Ovary (tissue), 9 donors: ENCODE results near the gene CASP9. TPM values are rescaled to one million over a fixed set of nuclear protein-coding genes. Genes with fewer than 3 reads are reported as not detected.

Experiments
- DNase-seq, 5 donors: peaks; one replicate each; pipeline ENCODE4 v3.0.0-alpha.2; 2019 to 2020
- H3K27ac ChIP-seq, 2 donors: fragments of 200-600 bp; one replicate each; pipeline versions ENCODE4 v1.5.1 to v1.8.0; 2019 to 2022
- H3K27me3 ChIP-seq: fragments of 200-600 bp; one replicate; pipeline ENCODE4 v1.8.0; 2022
- H3K36me3 ChIP-seq: fragments of 200-600 bp; sonication (generic); one replicate; pipeline ENCODE4 v1.5.1; 2019
- H3K4me1 ChIP-seq: one replicate; pipeline ENCODE4 v1.8.1; 2013; ENCODE audit warnings: mild to moderate bottlenecking, moderate library complexity; ENCODE audit not compliant: insufficient read depth
- H3K4me3 ChIP-seq: fragments of 200-600 bp; sonication (generic); one replicate; pipeline ENCODE4 v1.5.1; 2017
- H3K9me3 ChIP-seq, 2 donors: fragments of 200-600 bp in 1 of 2; sonication (generic) in 1 of 2; one replicate each; pipeline versions ENCODE4 v1.5.1 to v1.8.1; 2013 to 2019; ENCODE audit warnings: mild to moderate bottlenecking in 1 of 2, moderate library complexity in 1 of 2
- EP300 ChIP-seq: sonication (generic); formaldehyde crosslinking; IDR thresholded peaks from one replicate; pipeline ENCODE4 v1.6.1; 2017; ENCODE audit warnings: antibody characterized with exemption
- POLR2A ChIP-seq: fragments of 450-650 bp; IDR thresholded peaks from one replicate; pipeline ENCODE4 v1.6.1; 2017; ENCODE audit warnings: antibody characterized with exemption, mild to moderate bottlenecking, moderate library complexity
- WGBS, 3 donors: extraction: QIAGEN DNeasy Blood & Tissue Kit in 1 of 3; methylation state at CpG; one replicate each; pipeline versions ENCODE4 v1.1.5 to v1.1.7; 2013 to 2017; 5-methylcytosine and 5-hydroxymethylcytosine counted together
- intact Hi-C, 4 donors: fragments of 100-400 bp; cut with DNase I; formaldehyde crosslinking; loops; one replicate each; pipeline versions ENCODE4 v1.11.0 to v1.15.1; 2022 to 2023
- polyA plus RNA-seq, 2 donors: library from polyadenylated mRNA; stranded (reverse); fragments of 200-250 nt in 1 of 2; fragments of 350-450 nt in 1 of 2; fragmentation: Illumina TruSeq in 1 of 2; extraction: RNeasy Lipid Tissue Mini Kit (QIAGEN cat#74804) in 1 of 2; gene quantifications; one replicate each; pipeline ENCODE4 v1.2.3, GENCODE V29; 2013 to 2014
- total RNA-seq, 7 donors: library from RNA; depleted of rRNA in 2 of 7; stranded (reverse); fragments of >200 nt in 2 of 7; fragmentation: NEBNext Ultra II Directional in 3 of 7; extraction: Animal tissue kit (Norgen Biotek cat#: 25700) in 3 of 7; gene quantifications; one replicate each; pipeline versions ENCODE4 v1.1.0 to v1.2.4, GENCODE V29; 2016 to 2023
- TF ChIP-seq, protein P1 (sequence below), 3 donors: fragments of 450-650 bp in 2 of 3; fragments of 200-600 bp in 1 of 3; IDR thresholded peaks; one replicate each; pipeline versions ENCODE4 v1.5.1 to v1.8.0; 2016 to 2022; ENCODE audit warnings: antibody characterized with exemption in 3 of 3, mild to moderate bottlenecking in 1 of 3
- donor health status: DM: no; HTN: no; CAD: no; lungs with moderate emphysema.
- donor health status: DM: no; HTN: no; CAD: no.
- donor health status: Bipolar disorder and iron deficiency.
- donor health status: DM: yes; HTN: yes; CAD: no.
- donor health status: DM: no; HTN: no; CAD: no.
- donor health status: DM: yes; HTN: yes; CAD: no.

Gene CASP9
- total and polyA plus RNA-seq, 9 donors: 13.4 to 62.0 (median 35.5) TPM

DNA sequence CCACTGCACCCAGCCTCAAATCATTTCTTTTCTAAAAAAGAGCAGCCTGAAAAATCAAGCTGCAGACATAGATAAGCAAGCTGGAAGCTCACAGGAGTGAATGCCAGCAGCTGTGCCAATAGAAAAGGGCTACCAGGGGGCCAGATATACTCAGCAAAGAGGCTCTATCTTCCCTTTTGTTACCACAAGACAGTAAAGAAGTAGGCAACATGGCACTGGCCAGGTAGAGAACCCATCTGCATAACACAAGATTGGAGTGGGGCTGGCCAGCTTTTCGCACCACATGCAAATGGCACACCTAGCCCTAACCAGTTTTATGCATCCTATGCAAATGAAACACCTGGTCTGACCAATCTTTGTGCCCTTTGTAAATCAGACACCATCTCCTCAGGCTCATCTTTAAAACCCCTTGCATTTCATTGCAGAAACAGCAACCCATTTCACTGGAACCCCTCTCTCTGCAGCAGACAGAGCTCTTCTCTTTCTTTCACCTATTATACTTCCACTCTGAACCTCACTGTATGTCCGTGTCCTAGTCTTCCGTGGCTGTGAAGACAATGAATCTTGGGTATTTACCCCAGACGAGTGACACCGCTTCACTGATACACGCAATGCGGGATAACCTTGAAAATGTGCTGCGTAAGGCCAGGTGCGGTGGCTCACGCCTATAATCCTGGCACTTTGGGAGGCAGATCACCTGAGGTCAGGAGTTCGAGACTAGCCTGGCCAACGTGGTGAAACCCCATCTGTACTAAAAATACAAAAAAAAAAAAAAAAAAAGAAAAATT is 15.1 kb downstream of the CASP9 start:
- no peak for TF ChIP-seq EP300
- TF ChIP-seq POLR2A: no peak
- TF ChIP-seq, protein P1, sequence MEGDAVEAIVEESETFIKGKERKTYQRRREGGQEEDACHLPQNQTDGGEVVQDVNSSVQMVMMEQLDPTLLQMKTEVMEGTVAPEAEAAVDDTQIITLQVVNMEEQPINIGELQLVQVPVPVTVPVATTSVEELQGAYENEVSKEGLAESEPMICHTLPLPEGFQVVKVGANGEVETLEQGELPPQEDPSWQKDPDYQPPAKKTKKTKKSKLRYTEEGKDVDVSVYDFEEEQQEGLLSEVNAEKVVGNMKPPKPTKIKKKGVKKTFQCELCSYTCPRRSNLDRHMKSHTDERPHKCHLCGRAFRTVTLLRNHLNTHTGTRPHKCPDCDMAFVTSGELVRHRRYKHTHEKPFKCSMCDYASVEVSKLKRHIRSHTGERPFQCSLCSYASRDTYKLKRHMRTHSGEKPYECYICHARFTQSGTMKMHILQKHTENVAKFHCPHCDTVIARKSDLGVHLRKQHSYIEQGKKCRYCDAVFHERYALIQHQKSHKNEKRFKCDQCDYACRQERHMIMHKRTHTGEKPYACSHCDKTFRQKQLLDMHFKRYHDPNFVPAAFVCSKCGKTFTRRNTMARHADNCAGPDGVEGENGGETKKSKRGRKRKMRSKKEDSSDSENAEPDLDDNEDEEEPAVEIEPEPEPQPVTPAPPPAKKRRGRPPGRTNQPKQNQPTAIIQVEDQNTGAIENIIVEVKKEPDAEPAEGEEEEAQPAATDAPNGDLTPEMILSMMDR (IDR thresholded peaks at IDR 0.05): no peak
- H3K27ac ChIP-seq: no peak overlapping the region
- no peak for DNase-seq
- H3K4me1 ChIP-seq: no peaks in the 10 kb centered on the region
- H3K27me3 ChIP-seq: no peaks in the 10 kb centered on the region
- no peaks in the 10 kb centered on the region for H3K36me3 ChIP-seq
- 85 to 89% (median 86%) methylated on average over 12 of the region's 12 CpGs for WGBS, 3 donors
- no peaks in the 10 kb centered on the region for H3K9me3 ChIP-seq
- H3K4me3 ChIP-seq: no peak overlapping the region
- intact Hi-C loops: no loop called here

DNA sequence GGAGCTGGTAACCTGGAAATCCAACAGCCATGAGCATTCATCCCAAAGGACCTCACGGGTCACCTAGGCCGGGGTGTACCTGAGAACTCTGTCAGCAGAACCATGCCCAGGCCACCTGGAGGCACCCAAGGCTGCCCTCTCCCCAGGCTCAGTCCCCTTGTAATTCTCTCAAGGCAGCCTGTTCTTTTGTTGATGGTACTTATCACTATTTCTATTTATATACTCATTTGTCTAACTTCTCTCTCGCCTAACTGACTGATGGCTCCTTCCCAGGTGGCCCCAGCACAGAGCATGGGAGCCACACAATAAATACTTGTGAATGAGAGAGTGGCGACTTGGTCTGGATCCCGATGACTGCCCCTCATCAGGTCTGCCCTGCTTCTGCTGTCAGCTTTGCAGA is 16.7 kb downstream of the CASP9 start:
- Histone ChIP-seq H3K4me1 (no peaks in the 10 kb centered on the region), H3K4me3 (no peak overlapping the region), H3K36me3 (no peaks in the 10 kb centered on the region), H3K27ac (no peak overlapping the region), H3K9me3 (no peaks in the 10 kb centered on the region), H3K27me3 (no peaks in the 10 kb centered on the region)
- intact Hi-C loops: no loop called here
- no peak for TF ChIP-seq EP300
- TF ChIP-seq POLR2A: no peak
- TF ChIP-seq, protein P1 (IDR thresholded peaks at IDR 0.05): no peak
- WGBS, 3 donors: 89 to 97% (median 92%) methylated on average over 5 of the region's 5 CpGs
- DNase-seq: no peak

DNA sequence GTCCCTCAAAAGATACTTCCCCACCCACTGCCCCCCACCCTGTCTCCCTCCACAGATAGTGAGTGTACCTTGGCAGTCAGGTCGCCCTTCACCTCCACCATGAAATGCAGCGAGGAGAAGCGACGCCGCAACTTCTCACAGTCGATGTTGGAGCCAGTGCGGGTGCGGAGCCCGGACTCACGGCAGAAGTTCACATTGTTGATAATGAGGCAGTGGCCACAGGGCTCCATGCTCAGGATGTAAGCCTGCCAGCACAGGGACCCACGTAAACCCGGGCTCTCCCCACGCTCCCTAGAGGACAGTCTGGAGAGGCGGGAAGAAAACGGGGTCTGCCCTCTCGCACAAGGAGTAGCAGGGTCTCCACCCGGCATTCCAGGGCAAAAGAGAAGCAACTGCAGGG is 17.2 kb downstream of the CASP9 start:
- Histone ChIP-seq H3K4me1 (no peaks in the 10 kb centered on the region), H3K27me3 (no peaks in the 10 kb centered on the region), H3K27ac (no peak overlapping the region), H3K9me3 (no peaks in the 10 kb centered on the region), H3K4me3 (no peak overlapping the region), H3K36me3 (no peaks in the 10 kb centered on the region)
- no peak for TF ChIP-seq EP300
- TF ChIP-seq, protein P1 (IDR thresholded peaks at IDR 0.05): no peak
- no peak for TF ChIP-seq POLR2A
- 92 to 96% (median 95%) methylated on average over 17 of the region's 17 CpGs for WGBS, 3 donors
- no peak for DNase-seq
- intact Hi-C loops: no loop called here

DNA sequence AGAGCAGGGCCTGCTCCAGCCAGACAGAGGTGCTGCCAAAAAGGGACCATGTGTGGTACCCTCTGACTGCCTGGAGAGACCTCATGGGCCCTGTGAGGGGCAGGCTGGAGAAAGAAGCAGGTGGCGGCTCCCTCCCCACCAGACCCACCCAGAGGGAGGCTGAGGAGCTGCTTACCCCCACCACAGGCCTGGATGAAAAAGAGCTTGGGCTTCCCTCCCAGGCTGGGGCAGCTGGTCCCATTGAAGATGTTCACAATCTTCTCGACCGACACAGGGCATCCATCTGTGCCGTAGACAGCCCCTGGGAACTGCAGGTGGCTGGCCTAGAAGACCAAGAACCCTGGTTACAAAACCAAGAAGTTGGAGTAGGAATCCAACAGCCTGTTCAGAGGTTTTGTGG is 19.6 kb downstream of the CASP9 start:
- WGBS, 3 donors: 89 to 98% (median 90%) methylated on average over 4 of the region's 4 CpGs
- intact Hi-C loops: no loop called here

More for the DNA sequence above, 19.6 kb downstream of the CASP9 start:
- TF ChIP-seq POLR2A (no peak), EP300 (no peak)
- TF ChIP-seq, protein P1 (IDR thresholded peaks at IDR 0.05): no peak
- Histone ChIP-seq H3K4me1 (no peaks in the 10 kb centered on the region), H3K36me3 (no peaks in the 10 kb centered on the region), H3K4me3 (no peak overlapping the region), H3K27ac (no peak overlapping the region), H3K9me3 (no peaks in the 10 kb centered on the region), H3K27me3 (no peaks in the 10 kb centered on the region)
- no peak for DNase-seq
